ENCODE results near the gene RICTOR. TPM values are rescaled to one million over a fixed set of nuclear protein-coding genes. Genes with fewer than 3 reads are reported as not detected.

Gene RICTOR
- total RNA-seq, result 10 to 100 TPM; 18.7 to 25.1 TPM

GRCh38 chr5:39074017-39074814 lies at the start of gene RICTOR:
Gene RICTOR, minus strand, starts transcription at chr5:39074399. Its CDS starts 22 bp downstream, at chr5:39074377.
- peak; percentile 89 for DNase-seq (ENCODE audit: low spot score)
- TF ChIP-seq CTCF (IDR thresholded peaks at IDR 0.05), result no peak
- Histone ChIP-seq H3K4me1 (peaks cover 6 to 34% of the 10 kb centered on the region in 2 donors), H3K27ac (peak within 1 kb of the TSS; percentile 97 to 100), H3K4me3 (peak within 1 kb of the TSS; percentile 93 to 97), H3K36me3 (no peaks in the 10 kb centered on the region), H3K9me3 (no peaks in the 10 kb centered on the region), H3K27me3 (no peaks in the 10 kb centered on the region)

- Histone ChIP-seq H3K27ac (no peak overlapping the region), H3K27me3 (no peaks in the 10 kb centered on the region)
Observed at GRCh38 chr5:39121922-39122321, 47.7 kb upstream of the RICTOR start.

GRCh38 chr5:39121315-39121714 lies 47.1 kb upstream of the RICTOR start:
- Histone ChIP-seq H3K36me3 (no peaks in the 10 kb centered on the region), H3K4me3 (no peak overlapping the region), H3K27ac (no peak overlapping the region), H3K9me3 (no peaks in the 10 kb centered on the region), H3K4me1 (no peaks in the 10 kb centered on the region), H3K27me3 (no peaks in the 10 kb centered on the region)
- no peak for TF ChIP-seq CTCF (IDR thresholded peaks at IDR 0.05)
- no peak for DNase-seq (ENCODE audit: low spot score)

More at GRCh38 chr5:39121922-39122321, 47.7 kb upstream of the RICTOR start:
- no peaks in the 10 kb centered on the region for H3K4me1 ChIP-seq
- DNase-seq (ENCODE audit: low spot score), result no peak
- no peaks in the 10 kb centered on the region for H3K36me3 ChIP-seq
- no peaks in the 10 kb centered on the region for H3K9me3 ChIP-seq
- H3K4me3 ChIP-seq, result no peak overlapping the region
- no peak for TF ChIP-seq CTCF (IDR thresholded peaks at IDR 0.05)

- Histone ChIP-seq H3K27ac (no peak overlapping the region), H3K36me3 (no peaks in the 10 kb centered on the region), H3K4me1 (no peaks in the 10 kb centered on the region), H3K9me3 (no peaks in the 10 kb centered on the region), H3K4me3 (no peak overlapping the region), H3K27me3 (no peaks in the 10 kb centered on the region)
- no peak for DNase-seq (ENCODE audit: low spot score)
- TF ChIP-seq CTCF (IDR thresholded peaks at IDR 0.05), result no peak
Observed at GRCh38 chr5:39120052-39120420, 45.8 kb upstream of the RICTOR start.

GRCh38 chr5:39119404-39120051 lies 45.3 kb upstream of the RICTOR start:
- TF ChIP-seq CTCF (IDR thresholded peaks at IDR 0.05), result no peak
- no peak overlapping the region for H3K27ac ChIP-seq
- H3K9me3 ChIP-seq, result no peaks in the 10 kb centered on the region
- H3K4me3 ChIP-seq, result no peak overlapping the region
- H3K36me3 ChIP-seq, result no peaks in the 10 kb centered on the region
- no peak for DNase-seq (ENCODE audit: low spot score)
- H3K27me3 ChIP-seq, result no peaks in the 10 kb centered on the region
- H3K4me1 ChIP-seq, result no peaks in the 10 kb centered on the region
